HG03460 (cell line): ENCODE data around the gene DUSP22.
"Not testable (repeated sequence)": the region's sequence is repeated elsewhere in the genome, so short reads cannot be mapped to it uniquely, and the experiment has no call there.

Experiments
- ATAC-seq: cut with Tn5 transposase; IDR thresholded peaks from one replicate; pipeline ENCODE4 v1.9.1; 2021; ENCODE audit not compliant: unreplicated experiment

DUSP22 gene

GRCh38 chr6:377641-378020 lies 85.3 kb downstream of the DUSP22 start:
- not testable (repeated sequence) for ATAC-seq

- no peak for ATAC-seq
Measured at GRCh38 chr6:378090-378957, 86.0 kb downstream of the DUSP22 start.

GRCh38 chr6:378958-379409 lies 86.7 kb downstream of the DUSP22 start:
- no peak for ATAC-seq

GRCh38 chr6:379410-380181 lies 87.3 kb downstream of the DUSP22 start:
- ATAC-seq: peak; percentile 54

GRCh38 chr6:380234-381218 lies 88.2 kb downstream of the DUSP22 start:
- no peak for ATAC-seq

GRCh38 chr6:381742-382461 lies 89.6 kb downstream of the DUSP22 start:
- ATAC-seq: no peak

GRCh38 chr6:382883-383810 lies 90.9 kb downstream of the DUSP22 start:
- ATAC-seq: no peak

GRCh38 chr6:383856-384255 lies 91.6 kb downstream of the DUSP22 start:
- no peak for ATAC-seq

- ATAC-seq: no peak
Measured at GRCh38 chr6:384898-385297, 92.6 kb downstream of the DUSP22 start.

- no peak for ATAC-seq
Measured at GRCh38 chr6:385614-386013, 93.3 kb downstream of the DUSP22 start.

- ATAC-seq: no peak
Measured at GRCh38 chr6:386688-387266, 94.5 kb downstream of the DUSP22 start.

- no peak for ATAC-seq
Measured at GRCh38 chr6:387293-387741, 95.0 kb downstream of the DUSP22 start.

- no peak for ATAC-seq
Measured at GRCh38 chr6:388202-388903, 96.1 kb downstream of the DUSP22 start.

- ATAC-seq: no peak
Measured at GRCh38 chr6:389143-389542, 96.9 kb downstream of the DUSP22 start.

- ATAC-seq: peak; percentile 39
Measured at GRCh38 chr6:389622-390021, 97.3 kb downstream of the DUSP22 start.

- ATAC-seq: peak; percentile 10
Measured at GRCh38 chr6:390914-391558, 98.7 kb downstream of the DUSP22 start.

- ATAC-seq: peak; percentile 45
Measured at GRCh38 chr6:391559-392440, 99.5 kb downstream of the DUSP22 start, which contains the start of gene IRF4. Gene IRF4, plus strand, starts transcription at chr6:391752. Its CDS starts 1,401 bp downstream, at chr6:393153.
